Naive thymus-derived CD8-positive, alpha-beta T cell (primary cell): ENCODE measurements around the gene EIF4E2. TPM values are rescaled to one million over a fixed set of nuclear protein-coding genes. Genes with fewer than 3 reads are reported as not detected.
"Not testable (repeated sequence)": the region's sequence is repeated elsewhere in the genome, so short reads cannot be mapped to it uniquely, and the experiment has no call there.

Experiments used
- ATAC-seq, 2 donors: fragments of 150-1000 bp; cut with Tn5 transposase in 1 of 2; sonication (Bioruptor Pico), chemical (Tn5 transposase) in 1 of 2; 1 replicate in 1 of 2; 2 replicates in 1 of 2; pipeline ENCODE4 v1.10.0; 2021; ENCODE audit warnings: mild to moderate bottlenecking in 2 of 2, moderate library complexity in 2 of 2
- POLR2A ChIA-PET: fragments of 350-600 bp; sonication (Branson Sonifier 250); formaldehyde crosslinking; loops from one replicate; lab custom pipeline; 2021; ENCODE audit warnings: antibody characterized with exemption; lab: Charles Lee
- DNase-seq, 10 donors: peaks; one replicate each; pipeline versions ENCODE4 v3.0.0 to v3.0.0-alpha.2; 2020 to 2022
- H3K27ac Mint-ChIP-seq, 10 donors: one replicate each; pipeline ENCODE4 v1.8.0; 2020 to 2022; ENCODE audit warnings: mild to moderate bottlenecking in 10 of 10, mixed read lengths in 10 of 10, moderate library complexity in 4 of 10, inconsistent platforms in 1 of 10
- H3K27me3 Mint-ChIP-seq, 5 donors: one replicate each; pipeline ENCODE4 v1.8.0; 2021 to 2022; ENCODE audit warnings: mixed read lengths in 5 of 5
- H3K36me3 Mint-ChIP-seq, 3 donors: one replicate each; pipeline ENCODE4 v1.8.0; 2020 to 2022; ENCODE audit warnings: mixed read lengths in 3 of 3, mild to moderate bottlenecking in 2 of 3, inconsistent platforms in 1 of 3
- H3K4me1 Mint-ChIP-seq, 4 donors: one replicate each; pipeline ENCODE4 v1.8.0; 2021 to 2022; ENCODE audit warnings: mixed read lengths in 4 of 4
- H3K4me3 Mint-ChIP-seq, 10 donors: one replicate each; pipeline ENCODE4 v1.8.0; 2020 to 2022; ENCODE audit warnings: mild to moderate bottlenecking in 10 of 10, mixed read lengths in 10 of 10, moderate library complexity in 6 of 10, inconsistent platforms in 1 of 10
- H3K9me3 Mint-ChIP-seq, 9 donors: one replicate each; pipeline ENCODE4 v1.8.0; 2020 to 2022; ENCODE audit warnings: mixed read lengths in 9 of 9, mild to moderate bottlenecking in 3 of 9, inconsistent platforms in 1 of 9, moderate library complexity in 1 of 9
- polyA plus RNA-seq, 3 donors: library from polyadenylated mRNA; unstranded; fragments of 300-500 nt; fragmentation: Illumina TruSeq; gene quantifications; one replicate each; pipeline ENCODE4 v1.2.3, GENCODE V29; 2021
- total RNA-seq, 8 experiments: library from RNA in 2 of 8; stranded (reverse) in 2 of 8; gene quantifications; one replicate each; pipeline ENCODE4 v1.2.3 and lab custom pipeline; 2021 to 2026

EIF4E2 gene
- total and polyA plus RNA-seq, 5 experiments from 2014 or later = 41.5 to 64.0 (median 49.3) TPM

- Mint-ChIP-seq H3K4me3 (no peak overlapping the region), H3K4me1 (peaks cover 40 to 55% (median 49%) of the 10 kb centered on the region in 4 donors), H3K9me3 (no peaks in the 10 kb centered on the region), H3K27ac (peak overlapping the region in 5 of 10 donors; percentile 17 to 65 (median 27)), H3K36me3 (peaks cover 4 to 87% (median 10%) of the 10 kb centered on the region in 3 donors), H3K27me3 (no peaks in the 10 kb centered on the region)
- ATAC-seq (no peak), DNase-seq (no peak)
- POLR2A ChIA-PET = no interaction called here
Observed at GRCh38 chr2:232556426-232556825, 5.9 kb downstream of the EIF4E2 start.

DNA sequence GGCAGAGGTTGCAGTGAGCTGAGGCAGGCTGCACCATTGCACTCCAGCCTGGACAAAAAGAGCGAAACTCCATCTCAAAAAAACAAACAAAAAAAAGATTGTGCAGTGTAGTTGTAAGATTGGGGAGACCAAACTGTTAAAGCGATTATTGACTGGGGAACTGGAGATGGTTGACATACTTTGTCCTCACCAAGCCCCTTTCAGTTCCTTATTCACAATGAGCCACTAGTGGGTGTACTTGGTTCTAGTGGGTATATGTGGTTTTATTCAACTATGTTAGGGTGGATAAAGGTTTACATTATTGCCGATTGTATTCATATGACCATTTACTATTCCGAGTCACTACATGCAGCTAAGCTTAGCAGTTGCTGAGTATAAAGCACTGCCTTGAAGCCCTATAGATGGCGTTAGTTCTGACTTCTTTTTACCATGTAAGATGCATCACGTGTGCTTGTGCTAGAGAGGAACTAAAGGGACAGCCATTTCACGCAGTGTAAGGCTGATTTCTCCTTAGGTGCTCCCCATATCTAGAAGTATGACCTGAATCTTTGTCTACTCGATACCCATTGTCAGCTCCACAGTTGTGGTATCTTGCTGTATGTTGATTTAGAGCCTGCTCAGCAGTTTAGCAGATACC lies 12.1 kb downstream of the EIF4E2 start:
- Mint-ChIP-seq H3K4me3 (no peak overlapping the region), H3K9me3 (no peaks in the 10 kb centered on the region)
- POLR2A ChIA-PET = interaction anchor here (1.6 kb wide), 1 partner anchor 12 kb away, joined by 5 read pairs; the partner anchor contains the start of genes EIF4E2 and TIGD1

GRCh38 chr2:232563580-232563979 lies 13.1 kb downstream of the EIF4E2 start:
- no peak overlapping the region for H3K27ac Mint-ChIP-seq
- peaks cover 4 to 95% (median 34%) of the 10 kb centered on the region in 3 donors for H3K36me3 Mint-ChIP-seq
- DNase-seq (no peak), ATAC-seq (no peak)
- no peaks in the 10 kb centered on the region for H3K9me3 Mint-ChIP-seq
- POLR2A ChIA-PET = interaction anchor here (0.7 to 1.6 kb wide), 2 partner anchors 13 to 120 kb away, joined by 5 read pairs; partner anchors contain the start of genes EIF4E2 and TIGD1
- H3K4me3 Mint-ChIP-seq = no peak overlapping the region
- peaks cover 2 to 10% (median 4%) of the 10 kb centered on the region in 4 donors for H3K4me1 Mint-ChIP-seq
- no peaks in the 10 kb centered on the region for H3K27me3 Mint-ChIP-seq

More for the DNA sequence above, 12.1 kb downstream of the EIF4E2 start:
- Mint-ChIP-seq H3K27me3 (no peaks in the 10 kb centered on the region), H3K4me1 (peaks cover 2 to 10% (median 4%) of the 10 kb centered on the region in 4 donors), H3K36me3 (peaks cover 4 to 94% (median 36%) of the 10 kb centered on the region in 3 donors), H3K27ac (peak overlapping the region in 1 of 10 donors; percentile 48)
- no peak for ATAC-seq
- no peak for DNase-seq

DNA sequence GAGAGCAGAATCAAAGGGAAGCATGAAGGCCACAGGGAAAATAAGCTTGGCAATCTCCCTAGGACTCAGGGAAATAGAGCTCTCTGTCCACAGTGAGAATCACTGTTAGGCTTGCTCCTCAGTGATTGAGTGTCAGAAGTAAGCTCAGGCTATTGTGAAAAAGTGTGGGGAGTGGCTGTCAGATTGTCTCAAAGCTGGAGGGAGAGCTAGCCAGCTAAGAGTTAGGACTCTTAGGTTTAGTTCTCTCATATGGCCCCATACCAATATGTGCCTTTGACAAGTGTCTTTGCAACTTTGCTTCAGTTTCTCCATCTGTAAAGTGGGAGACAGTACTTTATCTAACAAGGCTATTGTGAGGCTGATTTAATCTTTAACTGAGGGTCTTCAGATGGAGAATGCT lies 17.2 kb downstream of the EIF4E2 start:
- Mint-ChIP-seq H3K27me3 (no peaks in the 10 kb centered on the region), H3K4me1 (peaks cover 2 to 6% (median 4%) of the 10 kb centered on the region in 4 donors), H3K9me3 (no peaks in the 10 kb centered on the region), H3K4me3 (no peak overlapping the region), H3K36me3 (peaks cover 5 to 97% (median 39%) of the 10 kb centered on the region in 3 donors), H3K27ac (no peak overlapping the region)
- POLR2A ChIA-PET = no interaction called here
- ATAC-seq (no peak), DNase-seq (no peak)

GRCh38 chr2:232568161-232568560 lies 17.7 kb downstream of the EIF4E2 start:
- DNase-seq = no peak
- Mint-ChIP-seq H3K27me3 (no peaks in the 10 kb centered on the region), H3K36me3 (peaks cover 5 to 95% (median 42%) of the 10 kb centered on the region in 3 donors), H3K27ac (peak overlapping the region in 1 of 10 donors; percentile 45), H3K4me1 (peaks cover 0 to 6% (median 2%) of the 10 kb centered on the region in 4 donors), H3K9me3 (no peaks in the 10 kb centered on the region), H3K4me3 (no peak overlapping the region)
- ATAC-seq = no peak
- POLR2A ChIA-PET = no interaction called here

GRCh38 chr2:232569541-232569940 lies 19.1 kb downstream of the EIF4E2 start:
- Mint-ChIP-seq H3K36me3 (peaks cover 5 to 97% (median 37%) of the 10 kb centered on the region in 3 donors), H3K4me3 (no peak overlapping the region), H3K27me3 (no peaks in the 10 kb centered on the region), H3K4me1 (peaks cover 0 to 6% (median 1%) of the 10 kb centered on the region in 4 donors), H3K9me3 (no peaks in the 10 kb centered on the region), H3K27ac (no peak overlapping the region)
- DNase-seq = no peak
- ATAC-seq = no peak
- POLR2A ChIA-PET = no interaction called here

DNA sequence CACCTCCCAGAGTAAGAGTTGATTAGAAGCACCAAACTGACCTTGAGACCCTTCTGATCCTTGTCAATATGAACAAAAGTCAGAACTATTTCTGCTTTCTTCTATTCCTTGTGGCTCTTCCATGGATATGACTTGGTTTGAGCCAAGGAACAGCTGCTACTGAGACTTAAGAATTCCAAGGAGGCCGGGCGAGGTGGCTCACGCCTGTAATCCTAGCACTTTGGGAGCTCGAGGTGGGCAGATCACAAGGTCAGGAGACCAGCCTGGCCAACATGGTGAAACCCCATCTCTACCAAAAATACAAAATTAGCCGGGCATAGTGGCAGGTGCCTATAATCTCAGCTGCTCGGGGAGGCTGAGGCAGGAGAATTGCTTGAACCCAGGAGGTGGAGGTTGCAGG lies 20.0 kb downstream of the EIF4E2 start:
- H3K4me3 Mint-ChIP-seq, H3K4me1 Mint-ChIP-seq, H3K27ac Mint-ChIP-seq, H3K27me3 Mint-ChIP-seq, DNase-seq, ATAC-seq, H3K9me3 Mint-ChIP-seq, POLR2A ChIA-PET: not testable (repeated sequence)
- H3K36me3 Mint-ChIP-seq = peaks cover 5 to 97% (median 35%) of the 10 kb centered on the region in 3 donors

DNA sequence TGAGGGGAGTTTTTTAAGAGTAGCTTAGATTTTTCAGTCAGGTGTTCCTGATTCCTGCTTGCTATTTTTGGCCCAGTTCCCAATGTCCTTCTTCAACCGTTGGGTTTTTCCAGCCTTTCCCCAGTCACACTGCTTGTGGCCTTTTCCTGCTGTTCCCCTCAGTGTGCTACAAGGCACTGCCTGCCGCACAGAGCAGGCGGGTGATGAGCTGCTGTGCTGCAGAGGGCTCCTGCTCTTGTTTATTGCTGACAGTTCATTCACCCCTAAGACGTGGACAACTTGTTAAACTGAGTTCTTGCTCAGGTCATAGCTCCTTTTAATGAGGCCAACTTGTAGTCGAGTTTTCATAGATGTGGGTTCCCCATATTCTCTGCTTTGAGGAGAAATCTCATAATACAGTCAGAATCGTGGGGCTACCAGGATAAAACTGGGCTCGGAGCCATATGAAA lies 20.6 kb downstream of the EIF4E2 start:
- Mint-ChIP-seq H3K27me3 (no peaks in the 10 kb centered on the region), H3K4me3 (no peak overlapping the region), H3K27ac (peak overlapping the region in 1 of 10 donors; percentile 22), H3K4me1 (peaks cover 0 to 6% (median 0%) of the 10 kb centered on the region in 4 donors), H3K36me3 (peaks cover 5 to 95% (median 33%) of the 10 kb centered on the region in 3 donors), H3K9me3 (no peaks in the 10 kb centered on the region)
- no peak for ATAC-seq
- POLR2A ChIA-PET = no interaction called here
- no peak for DNase-seq

DNA sequence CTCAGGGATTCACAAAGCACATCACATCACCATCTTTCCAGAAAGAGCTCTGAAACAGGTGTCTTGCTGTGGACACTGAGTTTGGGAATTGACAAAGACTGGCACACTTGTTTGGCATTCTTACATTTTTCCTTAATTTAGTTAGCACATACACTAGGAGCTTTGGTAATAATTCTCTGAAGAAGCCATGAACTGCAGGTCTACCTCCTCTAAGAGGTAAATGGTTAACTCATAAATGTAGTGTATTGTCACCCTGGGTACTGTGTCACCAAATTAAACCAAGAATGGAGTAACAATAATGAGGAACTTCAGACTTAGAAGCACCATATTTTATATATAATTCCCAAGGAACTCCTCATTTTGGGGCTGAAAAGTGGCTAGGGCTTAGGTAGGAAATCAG lies 22.6 kb downstream of the EIF4E2 start:
- ATAC-seq = no peak
- no peaks in the 10 kb centered on the region for H3K9me3 Mint-ChIP-seq
- H3K36me3 Mint-ChIP-seq = peaks cover 5 to 91% (median 29%) of the 10 kb centered on the region in 3 donors
- no peak overlapping the region for H3K27ac Mint-ChIP-seq
- peaks cover 0 to 6% (median 0%) of the 10 kb centered on the region in 4 donors for H3K4me1 Mint-ChIP-seq
- H3K27me3 Mint-ChIP-seq = no peaks in the 10 kb centered on the region
- no peak overlapping the region for H3K4me3 Mint-ChIP-seq
- POLR2A ChIA-PET = no interaction called here
- DNase-seq = no peak

- POLR2A ChIA-PET = no interaction called here
- Mint-ChIP-seq H3K9me3 (no peaks in the 10 kb centered on the region), H3K36me3 (peaks cover 5 to 90% (median 25%) of the 10 kb centered on the region in 3 donors), H3K4me3 (no peak overlapping the region), H3K27ac (peak overlapping the region in 3 of 10 donors; percentile 40 to 62 (median 56)), H3K4me1 (peaks cover 0 to 6% (median 0%) of the 10 kb centered on the region in 4 donors), H3K27me3 (no peaks in the 10 kb centered on the region)
- DNase-seq (no peak), ATAC-seq (no peak)
Observed at GRCh38 chr2:232573771-232574435, 23.4 kb downstream of the EIF4E2 start.

DNA sequence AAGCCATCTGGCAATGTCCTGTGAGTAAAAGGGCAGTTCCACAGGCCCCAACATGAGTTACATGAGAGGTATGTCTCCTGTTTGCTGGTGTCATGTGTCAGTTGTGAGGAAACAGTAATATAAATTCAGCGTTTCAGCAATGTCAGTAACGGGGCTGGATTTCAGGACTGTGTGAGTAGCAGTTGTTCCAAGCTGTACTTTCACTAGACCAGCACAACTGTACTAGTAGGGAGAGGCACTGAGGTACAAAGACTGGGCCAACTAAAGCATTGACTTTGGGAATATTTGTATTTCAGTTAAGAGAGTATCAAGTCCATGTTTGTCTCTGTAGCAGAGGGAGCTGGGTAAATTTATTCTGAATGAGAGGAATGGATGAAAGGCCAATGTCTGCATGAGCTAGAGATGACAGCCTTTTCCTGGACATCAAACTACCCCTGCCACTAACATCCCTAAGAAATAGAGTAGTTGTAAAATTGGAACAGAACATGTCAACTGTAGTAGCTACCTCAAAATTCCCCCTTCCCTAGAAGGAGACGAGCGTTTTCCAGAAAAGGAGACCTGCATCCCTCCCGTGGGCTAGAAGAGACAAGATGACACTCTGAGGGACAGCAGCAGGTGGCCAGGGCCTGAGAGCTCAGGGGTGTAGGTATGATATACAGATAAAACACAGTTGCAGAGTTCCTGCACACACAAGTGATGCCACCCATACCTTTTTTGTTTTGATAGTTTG lies 24.4 kb downstream of the EIF4E2 start:
- Mint-ChIP-seq H3K9me3 (no peaks in the 10 kb centered on the region), H3K4me3 (no peak overlapping the region), H3K4me1 (peaks cover 0 to 3% (median 0%) of the 10 kb centered on the region in 4 donors), H3K27me3 (no peaks in the 10 kb centered on the region), H3K36me3 (peaks cover 3 to 82% (median 21%) of the 10 kb centered on the region in 3 donors), H3K27ac (peak overlapping the region in 2 of 10 donors; percentile 10 to 40)
- POLR2A ChIA-PET = no interaction called here
- DNase-seq (no peak), ATAC-seq (no peak)

GRCh38 chr2:232575404-232575746 lies 24.9 kb downstream of the EIF4E2 start:
- POLR2A ChIA-PET = no interaction called here
- ATAC-seq = no peak
- peaks cover 0 to 80% (median 18%) of the 10 kb centered on the region in 3 donors for H3K36me3 Mint-ChIP-seq
- H3K27ac Mint-ChIP-seq = peak overlapping the region in 1 of 10 donors; percentile 21
- no peak for DNase-seq
- no peaks in the 10 kb centered on the region for H3K9me3 Mint-ChIP-seq
- no peaks in the 10 kb centered on the region for H3K27me3 Mint-ChIP-seq
- peaks cover 0 to 1% (median 0%) of the 10 kb centered on the region in 4 donors for H3K4me1 Mint-ChIP-seq
- H3K4me3 Mint-ChIP-seq = no peak overlapping the region
